Cerebellar nuclear complex (tissue), 1 donor: ENCODE measurements around the gene NDUFAF8.
A peak's percentile ranks its signal among the peaks of the same experiment; 100 is the strongest.

Experiments
- DNase-seq, 2 experiments: peaks; one replicate each; lab custom pipeline; 2025; lab: John Stamatoyannopoulos, UW

NDUFAF8 gene

DNA sequence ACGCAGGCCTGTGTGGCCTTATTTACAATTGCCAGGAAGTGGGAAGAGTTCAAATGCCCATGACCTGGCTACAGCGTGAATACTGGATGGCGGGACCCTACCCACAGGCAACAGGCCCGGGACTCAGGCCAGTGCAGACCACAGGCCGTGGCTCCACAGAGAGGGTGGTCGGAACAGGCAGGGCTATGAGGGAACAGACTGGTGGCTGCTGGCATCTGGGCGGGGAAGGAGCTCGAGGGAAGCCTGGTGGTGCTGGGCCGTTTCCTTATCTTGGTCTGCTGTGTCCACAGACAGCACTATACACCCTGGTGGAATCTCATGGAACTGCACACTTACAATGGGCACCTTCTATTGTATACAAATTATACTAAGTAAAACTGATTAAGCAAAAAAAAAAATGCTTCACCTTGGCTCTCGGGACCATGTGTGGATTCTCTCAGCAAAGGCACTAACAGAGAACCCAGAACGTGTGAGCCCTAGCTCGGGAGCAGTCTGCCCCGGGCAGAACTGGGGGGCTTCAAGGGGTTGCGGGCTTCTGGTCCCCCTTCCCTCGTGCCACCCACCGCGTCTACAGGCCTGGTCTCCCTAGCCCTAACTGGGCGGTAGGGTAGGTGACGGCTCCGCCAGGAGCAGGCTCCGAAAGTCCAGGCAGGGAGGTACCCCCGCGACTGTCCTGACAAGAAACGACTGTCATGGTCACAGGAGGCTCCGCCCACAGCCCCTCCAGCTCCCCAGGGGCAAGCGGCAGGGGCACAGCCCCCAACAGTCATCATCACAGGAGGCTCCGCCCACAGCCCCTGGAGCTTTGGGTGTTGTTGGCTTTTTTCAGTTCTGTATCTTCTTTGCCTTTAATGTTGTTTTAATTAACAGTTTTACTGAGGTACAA is 38.2 kb upstream of the NDUFAF8 start:
- peak in 1 of 2 experiments; percentile 11 for DNase-seq

DNA sequence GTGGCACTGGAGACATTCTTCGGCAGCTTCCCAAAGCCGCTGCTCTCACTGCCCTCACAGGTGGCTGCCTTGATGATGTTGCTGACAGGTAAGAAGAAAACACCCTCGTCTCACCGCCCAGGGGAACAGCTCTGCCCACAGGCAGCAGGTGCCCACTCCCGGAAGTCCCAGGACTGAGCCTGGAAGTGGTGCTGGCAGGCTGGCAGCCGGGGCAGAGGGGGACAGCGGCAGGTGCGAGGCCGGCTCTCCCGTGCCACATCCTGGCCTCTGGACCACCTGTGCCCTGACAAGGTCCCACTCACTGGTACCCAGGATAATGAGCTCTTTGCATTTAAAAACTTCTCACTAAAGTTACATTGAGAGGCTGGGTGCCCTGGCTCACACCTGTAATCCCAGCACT is 36.8 kb upstream of the NDUFAF8 start:
- DNase-seq: no peak

- DNase-seq: no peak
Measured at GRCh38 chr17:81203136-81203535, 36.0 kb upstream of the NDUFAF8 start.

- no peak for DNase-seq
Measured at GRCh38 chr17:81204578-81204977, 34.5 kb upstream of the NDUFAF8 start.

DNA sequence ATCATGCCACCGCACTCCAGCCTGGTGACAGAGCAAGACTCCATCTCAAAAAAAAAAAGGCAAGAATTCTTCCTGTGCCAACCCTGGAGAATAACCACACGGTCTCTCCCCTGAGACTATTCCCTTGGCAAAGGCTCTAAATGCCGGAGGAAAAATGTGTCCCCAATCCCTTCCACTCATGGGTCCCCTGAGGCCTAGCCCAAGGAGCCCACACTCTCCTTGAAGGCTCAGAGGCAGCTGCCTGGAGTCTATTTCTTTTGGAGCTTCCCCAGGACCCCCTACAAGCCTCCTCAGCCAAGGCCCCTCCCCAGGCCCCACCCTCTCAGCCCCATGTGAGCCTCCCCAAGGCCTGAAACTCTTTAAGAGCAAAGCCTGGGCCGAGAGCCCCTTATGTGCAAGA is 33.0 kb upstream of the NDUFAF8 start:
- DNase-seq: no peak

- no peak for DNase-seq
Measured at GRCh38 chr17:81206657-81207056, 32.5 kb upstream of the NDUFAF8 start.

GRCh38 chr17:81207610-81208581 is 31.2 kb upstream of the NDUFAF8 start:
- DNase-seq: no peak

DNA sequence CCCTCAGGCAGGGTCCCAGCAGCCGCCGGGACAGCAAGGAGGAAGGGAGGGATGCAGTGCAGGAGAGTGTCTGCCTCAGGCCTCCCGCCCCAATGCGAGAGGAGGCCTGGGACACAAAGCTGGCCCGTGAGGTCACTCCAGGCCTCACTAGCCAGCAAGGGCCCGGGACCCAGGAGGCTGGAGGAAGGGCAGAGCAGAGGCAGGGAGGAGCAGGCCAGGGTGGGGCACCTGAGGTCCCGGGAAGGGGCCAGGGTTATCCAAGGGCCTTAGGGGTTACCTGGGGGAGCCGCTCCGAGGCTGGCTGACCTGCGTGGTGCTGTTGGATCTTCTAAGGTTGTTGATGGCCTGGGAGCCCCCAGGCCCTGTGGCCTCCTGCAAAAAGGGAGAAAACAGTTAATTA is 30.5 kb upstream of the NDUFAF8 start:
- no peak for DNase-seq

GRCh38 chr17:81209141-81209540 is 30.0 kb upstream of the NDUFAF8 start:
- DNase-seq: no peak

DNA sequence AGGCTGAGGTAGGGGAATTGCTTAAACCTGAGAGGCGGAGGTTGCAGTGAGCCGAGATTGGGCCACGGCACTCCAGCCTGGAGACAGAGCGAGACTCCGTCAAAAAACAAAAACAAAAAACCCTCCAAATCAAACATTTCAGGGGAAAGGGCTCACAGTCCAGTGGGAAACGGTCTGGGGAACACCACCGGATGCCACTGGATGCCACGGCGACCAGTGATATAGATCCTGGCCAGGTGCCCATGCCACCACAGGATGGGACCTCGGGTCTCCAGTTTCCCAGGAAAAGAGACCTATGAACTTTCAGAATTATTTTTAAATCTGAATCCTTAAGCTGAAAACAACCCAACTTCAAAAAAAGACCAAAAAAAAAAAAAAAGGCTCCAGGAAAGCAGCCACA is 28.7 kb upstream of the NDUFAF8 start:
- no peak for DNase-seq

GRCh38 chr17:81210868-81211267 is 28.2 kb upstream of the NDUFAF8 start:
- DNase-seq: no peak

DNA sequence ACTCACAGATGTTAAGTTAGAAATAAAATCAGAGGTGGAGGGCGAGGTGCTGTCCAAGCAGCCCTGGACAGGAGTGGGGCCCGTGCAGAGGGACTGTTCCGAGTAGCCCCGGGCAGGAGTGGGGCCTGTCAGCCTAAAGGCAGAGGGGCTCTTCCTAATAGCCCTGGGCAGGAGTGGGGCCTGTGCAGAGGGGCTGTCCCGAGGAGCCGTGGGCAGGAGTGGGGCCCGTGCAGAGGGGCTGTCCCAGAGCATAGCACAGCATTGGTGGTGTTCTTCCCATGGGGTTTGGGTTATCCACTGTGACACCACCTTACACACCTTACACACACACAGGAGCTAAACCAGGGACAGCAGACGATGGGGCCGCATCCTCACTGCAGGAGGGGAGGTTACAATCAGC is 26.8 kb upstream of the NDUFAF8 start:
- no peak for DNase-seq

GRCh38 chr17:81213978-81214377 is 25.1 kb upstream of the NDUFAF8 start:
- no peak for DNase-seq

DNA sequence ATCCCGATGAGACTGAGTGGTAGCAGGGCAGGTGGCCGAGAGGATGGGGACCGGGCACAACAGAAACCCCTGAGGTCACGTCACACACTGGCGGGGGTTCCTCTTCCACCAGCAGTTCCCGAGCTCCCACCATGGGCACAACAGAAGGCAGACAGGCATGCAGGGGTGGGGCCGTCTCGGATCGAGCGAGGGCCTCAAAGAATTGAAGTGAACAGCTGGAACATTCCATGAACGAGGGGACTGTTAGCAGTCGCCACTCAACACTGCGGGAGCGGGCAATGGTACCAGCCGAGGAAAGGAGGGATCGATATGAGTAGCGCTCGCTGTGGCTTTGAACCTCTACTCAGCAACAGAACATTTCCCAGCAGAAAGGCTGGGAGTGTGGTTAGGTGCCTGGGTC is 21.6 kb upstream of the NDUFAF8 start:
- DNase-seq: no peak

- DNase-seq: no peak
Measured at GRCh38 chr17:81218459-81218858, 20.7 kb upstream of the NDUFAF8 start.

DNA sequence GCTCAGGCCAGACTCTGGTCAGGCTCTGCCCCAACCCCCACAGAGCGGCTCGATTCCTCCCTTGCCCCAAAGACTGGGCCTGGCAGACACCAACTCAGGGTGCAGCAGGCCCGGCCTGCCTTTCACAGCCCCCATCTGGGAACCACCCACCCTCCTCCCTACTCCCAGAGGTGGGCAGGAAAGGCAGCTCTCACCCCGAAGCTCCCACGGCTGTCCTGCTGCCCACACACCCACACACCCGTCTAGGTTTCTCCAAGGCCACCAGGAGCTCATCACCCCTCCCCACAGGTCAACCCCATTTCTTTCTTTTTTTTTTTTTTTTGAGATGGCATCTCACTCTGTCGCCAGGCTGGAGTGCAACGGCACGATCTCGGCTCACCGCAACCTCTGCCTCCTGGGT is 20.1 kb upstream of the NDUFAF8 start:
- no peak for DNase-seq

DNA sequence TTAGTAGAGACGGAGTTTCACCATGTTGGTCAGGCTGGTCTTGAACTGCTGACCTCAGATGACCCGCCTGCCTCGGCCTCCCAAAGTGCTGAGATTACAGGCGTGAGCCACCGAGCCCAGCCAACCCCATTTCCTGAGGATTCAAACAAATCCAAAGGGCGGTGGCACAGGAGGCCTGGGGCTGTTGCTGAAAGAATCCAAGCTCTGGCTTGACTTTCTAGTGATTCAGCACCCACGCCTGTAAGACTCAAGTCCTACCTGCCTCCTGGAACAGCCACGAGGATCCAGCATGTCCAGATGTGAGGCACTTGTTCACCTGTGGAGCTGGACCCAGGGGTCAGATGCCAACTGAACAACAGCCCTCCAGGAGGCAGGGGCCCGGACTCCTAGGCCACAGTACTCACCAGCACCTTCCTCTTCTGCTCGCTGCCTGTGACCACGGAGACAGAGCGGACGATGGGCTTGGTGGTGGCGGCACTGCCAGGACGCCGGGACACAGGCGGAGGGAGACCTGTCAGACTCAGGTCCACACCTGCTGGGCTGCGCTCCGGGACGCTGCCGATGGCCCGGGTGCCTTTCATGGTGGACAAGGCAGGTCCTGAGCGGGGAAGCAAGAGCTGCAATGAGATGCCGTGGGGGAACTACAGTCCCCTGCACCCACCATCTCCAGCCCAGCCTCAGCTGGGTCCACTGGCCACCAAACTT is 19.5 kb upstream of the NDUFAF8 start:
- no peak for DNase-seq

DNA sequence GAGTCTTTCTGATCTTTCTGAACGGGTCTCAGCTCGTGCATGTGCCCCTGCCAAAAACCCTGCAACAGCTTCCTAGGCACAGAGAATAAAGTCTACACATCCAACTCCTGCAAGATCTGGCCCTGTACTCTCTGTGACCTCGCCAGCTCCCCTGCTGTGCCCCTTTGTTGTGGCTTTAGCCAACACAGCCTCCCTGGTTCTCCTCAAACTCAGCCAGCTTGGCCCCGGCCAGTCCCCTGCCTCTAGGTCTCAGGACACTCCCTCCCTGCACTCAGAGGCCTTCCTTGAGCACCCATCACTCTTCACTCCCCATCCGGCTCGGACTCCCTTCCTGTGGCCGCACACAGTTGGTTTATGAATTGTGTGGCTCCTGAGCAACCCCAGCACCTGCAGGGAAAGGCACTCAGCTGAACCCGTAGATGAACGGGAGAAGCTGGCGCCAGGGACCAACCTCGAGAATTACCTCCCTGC is 17.7 kb upstream of the NDUFAF8 start:
- DNase-seq: no peak

- no peak for DNase-seq
Measured at GRCh38 chr17:81221842-81222619, 17.1 kb upstream of the NDUFAF8 start.

DNA sequence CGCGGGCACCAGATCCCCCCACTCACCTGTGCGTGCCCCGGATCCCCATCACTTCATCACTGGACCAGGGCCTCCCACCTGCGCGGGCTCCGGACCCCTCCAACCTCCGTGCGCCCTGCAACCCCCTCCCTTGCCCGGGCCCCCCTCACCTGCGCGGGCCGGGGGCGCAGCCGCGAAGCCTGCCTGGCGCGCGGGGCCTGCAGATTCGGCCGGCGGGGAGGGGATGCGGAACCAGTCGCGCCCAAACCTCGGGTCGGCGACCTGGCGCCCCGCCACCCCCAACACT is 16.6 kb upstream of the NDUFAF8 start:
- DNase-seq: no peak
